ENCODE measurements around the gene MCOLN2. TPM values are rescaled to one million over a fixed set of nuclear protein-coding genes. Genes with fewer than 3 reads are reported as not detected.

MCOLN2 gene
- total and polyA plus RNA-seq, 2 of the 8 experiments (the other 6 are each of a cell fraction or from before 2014, with no cell fraction given), result 1.7 to 6.1 TPM

- TF ChIP-seq EP300 (IDR thresholded peaks at IDR 0.05; ENCODE audit: borderline replicate concordance in 1 of 2, low read depth in 2 of 2, low read length in 2 of 2) (no peak), CHD2 (IDR thresholded peaks at IDR 0.05; ENCODE audit: low read length) (no peak)
Measured at GRCh38 chr1:84949664-84950063, 47.2 kb downstream of the MCOLN2 start (continued).

All from H1 (cell line).